Measurements from ENCODE around the gene FAM167B.

DNA sequence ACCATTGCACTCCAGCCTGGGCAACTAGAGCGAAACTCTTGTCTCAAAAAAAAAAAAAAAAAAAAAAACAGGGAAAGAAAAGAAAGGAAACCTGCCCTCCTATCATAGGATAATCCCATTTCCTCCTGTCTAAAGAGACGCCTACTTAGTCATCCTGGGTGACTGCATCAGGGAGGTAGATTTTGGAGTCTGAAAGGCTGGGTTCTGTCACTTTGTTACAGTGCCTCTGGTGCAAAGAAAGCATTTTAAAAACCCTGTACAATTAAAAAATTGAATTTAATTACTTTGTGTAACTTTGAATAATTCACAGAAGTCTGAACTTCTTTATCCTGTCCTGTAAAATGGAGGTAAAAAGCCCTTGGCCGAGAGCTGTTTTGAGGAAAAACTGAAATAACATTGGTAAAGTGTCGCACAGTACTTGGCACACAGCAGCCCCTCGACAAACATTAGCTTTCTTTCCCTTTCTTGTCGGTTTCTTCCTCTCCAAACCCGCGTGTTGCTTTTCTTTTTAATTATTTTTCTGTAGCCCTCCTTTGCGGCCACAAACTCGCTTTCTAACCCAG, 44.2 kb downstream of the FAM167B start:
- TF ChIP-seq EP300 (IDR thresholded peaks at IDR 0.05) (no peak), CTCF (IDR thresholded peaks at IDR 0.05) (no peak)

Measured in gastroesophageal sphincter (tissue), 3 donors.